SJSA1 (cell line): ENCODE results near the gene BAIAP3. TPM values are rescaled to one million over a fixed set of nuclear protein-coding genes. Genes with fewer than 3 reads are reported as not detected.
"Not testable (repeated sequence)": the region's sequence is repeated elsewhere in the genome, so short reads cannot be mapped to it uniquely, and the experiment has no call there.

Experiments
- DNase-seq, 2 experiments: peaks; one replicate each; pipeline ENCODE4 v3.0.0-alpha.2; 2015 to 2020; ENCODE audit warnings: low spot score in 2 of 2, low read depth in 1 of 2
- H3K27ac ChIP-seq: fragments of 250-450 bp; sonication (Bioruptor Pico); 2 replicates; pipeline ENCODE4 v1.5.1; 2020; ENCODE audit warnings: mild to moderate bottlenecking, moderate library complexity
- H3K27me3 ChIP-seq: fragments of 250-450 bp; sonication (Bioruptor Pico); replicated peaks from 2 replicates; pipeline ENCODE4 v1.5.1; 2020; ENCODE audit warnings: mild to moderate bottlenecking, moderate library complexity
- H3K36me3 ChIP-seq: fragments of 250-450 bp; sonication (Bioruptor Pico); 2 replicates; pipeline ENCODE4 v1.5.1; 2020; ENCODE audit warnings: mild to moderate bottlenecking
- H3K4me1 ChIP-seq: fragments of 250-450 bp; sonication (Bioruptor Pico); replicated peaks from 2 replicates; pipeline ENCODE4 v1.6.1; 2021; ENCODE audit warnings: mild to moderate bottlenecking
- H3K4me3 ChIP-seq: fragments of 250-450 bp; sonication (Bioruptor Pico); 2 replicates; pipeline ENCODE4 v1.5.1; 2020; ENCODE audit warnings: mild to moderate bottlenecking
- H3K9me3 ChIP-seq: fragments of 250-450 bp; sonication (Bioruptor Pico); replicated peaks from 2 replicates; pipeline ENCODE4 v1.5.1; 2020; ENCODE audit warnings: mild to moderate bottlenecking
- total RNA-seq: library from RNA; depleted of rRNA; stranded (reverse); fragments of >200 nt; shearing (Covaris generic); gene quantifications from 2 replicates; pipeline ENCODE4 v1.2.3, GENCODE V29; 2014

BAIAP3 gene
- total RNA-seq, 1 experiment from 2014 or later: 1.2 TPM

DNA sequence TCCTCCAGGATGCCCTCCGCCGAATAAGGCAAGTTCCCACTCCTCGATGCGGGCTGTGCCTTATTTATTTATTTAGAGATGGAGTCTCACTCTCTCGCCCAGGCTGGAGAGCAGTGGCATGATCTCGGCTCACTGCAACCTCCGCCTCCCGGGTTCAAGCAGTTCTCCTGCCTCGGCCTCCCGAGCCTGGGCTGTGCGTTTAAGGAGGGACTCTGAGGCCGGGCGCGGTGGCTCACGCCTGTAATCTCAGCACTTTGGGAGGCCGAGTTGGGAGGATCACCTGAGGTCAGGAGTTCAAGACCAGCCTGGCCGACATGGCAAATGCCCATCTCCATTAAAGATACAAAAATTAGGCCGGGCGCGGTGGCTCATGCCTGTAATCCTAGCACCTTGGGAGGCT, 5.3 kb upstream of the BAIAP3 start:
- Histone ChIP-seq H3K27me3 (peaks cover 20% of the 10 kb centered on the region), H3K36me3 (peaks cover 30% of the 10 kb centered on the region), H3K4me1 (peaks cover 12% of the 10 kb centered on the region)
- H3K9me3 ChIP-seq, DNase-seq, H3K4me3 ChIP-seq, H3K27ac ChIP-seq: not testable (repeated sequence)

- DNase-seq, H3K4me3 ChIP-seq, H3K9me3 ChIP-seq, H3K27ac ChIP-seq: not testable (repeated sequence)
- Histone ChIP-seq H3K27me3 (peaks cover 28% of the 10 kb centered on the region), H3K4me1 (peaks cover 19% of the 10 kb centered on the region), H3K36me3 (peaks cover 22% of the 10 kb centered on the region)
Observed at GRCh38 chr16:1328961-1329360, 4.5 kb upstream of the BAIAP3 start.

DNA sequence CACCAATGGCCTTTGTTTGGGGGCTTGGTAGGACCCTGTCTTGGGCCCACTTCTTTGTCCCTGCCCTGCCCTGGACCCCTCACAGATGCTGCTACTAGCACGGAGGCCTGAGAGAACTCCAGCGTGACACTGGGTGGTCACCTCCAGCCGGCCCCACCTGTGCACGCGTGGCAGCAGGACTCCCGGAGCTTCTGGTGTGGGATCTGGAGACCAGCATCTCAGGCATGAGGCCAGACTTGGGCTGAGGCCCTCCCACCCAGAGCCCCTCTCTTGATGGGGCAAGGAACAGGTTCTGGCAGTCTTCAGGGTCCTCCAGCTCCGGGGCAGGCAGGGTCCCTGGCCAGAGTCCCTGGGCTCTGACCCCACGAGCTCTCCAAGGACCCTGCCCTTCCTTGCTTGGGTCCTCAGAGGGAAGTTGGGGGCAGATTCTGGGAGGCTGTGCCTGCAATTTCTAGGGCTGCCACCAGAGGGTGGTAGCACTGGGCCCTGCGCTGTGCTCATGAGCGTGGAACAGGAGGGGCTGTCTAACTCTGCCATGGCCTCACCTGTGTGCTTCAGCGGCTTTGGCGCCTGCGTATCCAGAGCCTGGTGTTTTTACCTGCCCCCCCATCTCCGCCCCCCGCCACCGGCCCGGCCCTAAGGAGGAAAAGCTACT, 3.1 kb upstream of the BAIAP3 start:
- H3K4me1 ChIP-seq: peaks cover 19% of the 10 kb centered on the region
- H3K27me3 ChIP-seq: peaks cover 42% of the 10 kb centered on the region
- no peak for DNase-seq
- no peak overlapping the region for H3K27ac ChIP-seq
- no peak overlapping the region for H3K4me3 ChIP-seq
- H3K36me3 ChIP-seq: peaks cover 8% of the 10 kb centered on the region
- H3K9me3 ChIP-seq: peaks cover 8% of the 10 kb centered on the region

- H3K27me3 ChIP-seq: peaks cover 50% of the 10 kb centered on the region
- H3K36me3 ChIP-seq: 0 out of 2 replicates have a peak, but pooled peaks cover under 1% of the 10 kb centered on the region
- no peak overlapping the region for H3K27ac ChIP-seq
- H3K4me3 ChIP-seq: no peak overlapping the region
- DNase-seq: no peak
- peaks cover 8% of the 10 kb centered on the region for H3K9me3 ChIP-seq
- H3K4me1 ChIP-seq: peaks cover 19% of the 10 kb centered on the region
Observed at GRCh38 chr16:1330931-1331711, 2.3 kb upstream of the BAIAP3 start.

DNA sequence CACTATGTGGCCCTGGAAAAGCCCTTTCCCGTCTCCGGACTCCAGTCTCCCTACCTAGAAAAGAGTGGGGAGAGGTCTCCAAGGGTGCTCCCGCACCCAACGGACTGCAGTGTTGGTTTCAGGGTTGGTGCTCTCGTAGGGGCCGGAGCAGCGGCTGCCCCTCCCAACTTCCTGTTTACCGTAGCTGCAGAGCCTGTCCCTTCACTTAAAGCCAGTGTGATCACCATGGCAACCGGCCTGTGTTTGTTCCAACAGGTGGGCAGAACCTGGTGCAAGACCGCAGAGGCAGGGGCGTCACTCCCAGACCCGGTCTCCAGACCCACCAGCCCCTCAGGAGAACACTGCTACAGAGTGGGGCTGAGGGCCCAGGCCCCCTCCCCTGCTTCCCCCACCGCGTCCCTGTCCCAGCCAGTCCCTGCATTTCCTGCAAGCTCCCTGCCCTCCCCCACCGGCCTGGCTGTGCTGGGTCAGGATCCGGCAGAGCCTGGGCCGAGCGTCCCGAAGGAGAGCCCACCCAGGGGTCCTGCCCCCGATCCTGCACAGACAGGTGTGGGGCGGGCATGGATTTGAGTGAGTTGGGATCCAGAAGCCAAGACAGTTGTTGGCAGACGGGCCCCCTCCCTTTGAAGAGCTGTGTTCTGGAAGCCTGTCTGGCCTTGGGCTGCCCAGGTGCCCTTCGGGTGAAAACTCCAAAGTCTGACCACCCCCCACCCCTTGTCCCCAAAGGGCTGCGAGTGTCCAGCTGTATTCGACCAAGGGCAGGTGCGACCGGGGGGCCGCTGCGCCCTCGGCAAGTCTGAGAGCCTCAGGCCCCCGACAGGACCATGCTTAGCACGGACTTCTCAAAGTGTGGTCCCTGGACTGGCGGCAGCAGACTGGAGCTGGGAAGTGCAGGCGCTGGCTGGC, 1.5 kb upstream of the BAIAP3 start:
- no peak overlapping the region for H3K4me3 ChIP-seq
- no peak for DNase-seq
- no peak overlapping the region for H3K27ac ChIP-seq
- H3K27me3 ChIP-seq: peaks cover 58% of the 10 kb centered on the region
- H3K36me3 ChIP-seq: no peaks in the 10 kb centered on the region
- peaks cover 8% of the 10 kb centered on the region for H3K9me3 ChIP-seq
- H3K4me1 ChIP-seq: peaks cover 19% of the 10 kb centered on the region

GRCh38 chr16:1332618-1333148, 762 bp upstream of the BAIAP3 start:
- peaks cover 65% of the 10 kb centered on the region for H3K27me3 ChIP-seq
- DNase-seq: no peak
- H3K9me3 ChIP-seq: peaks cover 8% of the 10 kb centered on the region
- H3K4me1 ChIP-seq: peaks cover 19% of the 10 kb centered on the region
- no peak overlapping the region for H3K27ac ChIP-seq
- H3K36me3 ChIP-seq: no peaks in the 10 kb centered on the region
- no peak overlapping the region for H3K4me3 ChIP-seq

GRCh38 chr16:1333854-1334700, 632 bp downstream of the BAIAP3 start:
- H3K9me3 ChIP-seq: peaks cover 8% of the 10 kb centered on the region
- H3K4me3 ChIP-seq: no peak overlapping the region
- H3K27me3 ChIP-seq: peaks cover 76% of the 10 kb centered on the region
- no peaks in the 10 kb centered on the region for H3K36me3 ChIP-seq
- no peak for DNase-seq
- peaks cover 19% of the 10 kb centered on the region for H3K4me1 ChIP-seq
- H3K27ac ChIP-seq: no peak overlapping the region

- peaks cover 8% of the 10 kb centered on the region for H3K9me3 ChIP-seq
- DNase-seq: no peak
- H3K4me1 ChIP-seq: peaks cover 19% of the 10 kb centered on the region
- no peaks in the 10 kb centered on the region for H3K36me3 ChIP-seq
- no peak overlapping the region for H3K4me3 ChIP-seq
- peaks cover 78% of the 10 kb centered on the region for H3K27me3 ChIP-seq
- no peak overlapping the region for H3K27ac ChIP-seq
Observed at GRCh38 chr16:1334739-1335138, 1.3 kb downstream of the BAIAP3 start.

GRCh38 chr16:1335211-1335971, 1.9 kb downstream of the BAIAP3 start:
- Histone ChIP-seq H3K4me3 (no peak overlapping the region), H3K36me3 (no peaks in the 10 kb centered on the region), H3K27ac (no peak overlapping the region), H3K27me3 (peaks cover 78% of the 10 kb centered on the region), H3K4me1 (peaks cover 19% of the 10 kb centered on the region), H3K9me3 (peaks cover 4% of the 10 kb centered on the region)
- DNase-seq: no peak

GRCh38 chr16:1335996-1336395, 2.6 kb downstream of the BAIAP3 start:
- no peaks in the 10 kb centered on the region for H3K36me3 ChIP-seq
- no peak overlapping the region for H3K27ac ChIP-seq
- peaks cover 19% of the 10 kb centered on the region for H3K4me1 ChIP-seq
- peaks cover 3% of the 10 kb centered on the region; the same call in 1 of the 2 replicates for H3K9me3 ChIP-seq
- peaks cover 81% of the 10 kb centered on the region for H3K27me3 ChIP-seq
- H3K4me3 ChIP-seq: no peak overlapping the region
- DNase-seq: no peak

DNA sequence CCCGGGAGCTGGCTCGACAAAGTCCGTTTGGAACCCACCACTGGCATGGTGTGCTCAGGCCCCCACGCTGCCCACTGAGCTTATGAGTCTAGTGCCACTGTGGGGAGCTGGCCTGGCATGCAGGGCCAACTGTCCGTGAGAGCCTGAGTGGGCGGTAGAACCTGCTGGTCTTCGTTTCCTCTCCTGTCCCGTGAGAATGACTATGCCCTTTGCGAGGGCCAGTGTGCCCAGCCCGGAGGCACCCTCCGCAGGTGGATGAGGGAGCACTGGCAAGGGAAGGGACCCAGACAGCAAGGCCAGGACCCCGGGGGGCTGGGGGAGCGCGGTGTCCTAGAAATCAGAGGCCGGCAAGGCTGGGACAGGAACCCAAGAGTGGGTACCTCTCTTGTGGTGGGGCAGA, 3.2 kb downstream of the BAIAP3 start:
- H3K27me3 ChIP-seq: peaks cover 82% of the 10 kb centered on the region
- no peak for DNase-seq

DNA sequence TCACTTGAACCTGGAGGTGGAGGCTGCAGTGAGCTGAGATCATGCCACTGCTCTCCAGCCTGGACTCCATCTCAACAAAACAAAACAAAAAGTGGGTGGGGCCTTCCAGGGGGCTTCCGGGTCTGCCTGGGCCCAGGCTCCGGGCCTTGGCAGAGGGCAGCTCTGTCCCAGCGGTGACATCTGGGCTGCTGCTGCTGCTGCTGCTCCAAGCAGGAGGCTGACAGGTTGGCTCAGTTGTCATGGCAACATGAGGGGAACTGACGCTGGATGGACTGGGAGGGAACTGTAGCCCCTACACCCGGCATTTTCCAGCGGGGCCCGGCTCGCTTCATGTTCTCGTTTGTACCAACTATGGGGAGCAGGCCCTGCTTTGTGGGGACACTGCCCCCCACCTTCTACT, 4.0 kb downstream of the BAIAP3 start:
- DNase-seq: no peak
- no peak overlapping the region for H3K27ac ChIP-seq
- peaks cover 3% of the 10 kb centered on the region; the same call in 1 of the 2 replicates for H3K9me3 ChIP-seq
- no peaks in the 10 kb centered on the region for H3K36me3 ChIP-seq
- H3K27me3 ChIP-seq: peaks cover 82% of the 10 kb centered on the region
- H3K4me1 ChIP-seq: peaks cover 12% of the 10 kb centered on the region
- no peak overlapping the region for H3K4me3 ChIP-seq

More for the DNA sequence above, 3.2 kb downstream of the BAIAP3 start:
- H3K9me3 ChIP-seq: peaks cover 3% of the 10 kb centered on the region; the same call in 1 of the 2 replicates
- no peaks in the 10 kb centered on the region for H3K36me3 ChIP-seq
- peaks cover 16% of the 10 kb centered on the region for H3K4me1 ChIP-seq
- H3K4me3 ChIP-seq: no peak overlapping the region
- H3K27ac ChIP-seq: no peak overlapping the region
